Vagina (tissue), 2 donors: Measurements from ENCODE around the gene PDE8A.

ENCODE experiments used
- CTCF ChIP-seq, 3 experiments: fragments of 450-650 bp in 2 of 3; fragments of 200-600 bp in 1 of 3; sonication (generic) in 1 of 3; IDR thresholded peaks; one replicate each; pipeline ENCODE4 v1.5.1; 2017 to 2019; ENCODE audit warnings: antibody characterized with exemption in 3 of 3, mild to moderate bottlenecking in 2 of 3, moderate library complexity in 2 of 3
- POLR2A ChIP-seq, 2 donors: fragments of 450-650 bp; IDR thresholded peaks; one replicate each; pipeline ENCODE4 v1.6.1; 2017; ENCODE audit warnings: antibody characterized with exemption in 2 of 2, mild to moderate bottlenecking in 2 of 2, moderate library complexity in 2 of 2
- POLR2AphosphoS5 ChIP-seq, 2 donors: sonication (generic); formaldehyde crosslinking; IDR thresholded peaks; one replicate each; pipeline ENCODE4 v1.9.0; 2017; ENCODE audit warnings: antibody characterized with exemption in 2 of 2, mild to moderate bottlenecking in 2 of 2, low read depth in 1 of 2; ENCODE audit not compliant: insufficient read depth in 1 of 2

DNA sequence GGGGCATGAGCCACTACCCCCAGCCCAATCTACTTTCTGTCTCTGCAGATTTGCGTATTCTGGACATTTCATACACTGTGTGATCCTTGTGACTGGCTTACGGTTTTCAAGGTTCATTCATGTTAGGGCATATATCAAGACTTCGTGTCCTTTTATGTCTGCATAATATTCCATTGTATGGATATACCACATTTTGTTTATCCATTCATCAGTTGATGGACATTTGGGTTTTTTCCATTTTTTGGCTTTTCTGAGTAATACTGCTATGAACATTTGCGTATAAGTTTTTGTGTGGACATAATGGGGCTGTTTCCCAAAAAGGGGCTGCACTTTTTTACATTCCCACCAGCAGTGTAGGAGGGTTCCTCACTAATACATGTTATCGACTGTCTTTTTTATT, 106.6 kb downstream of the PDE8A start:
- TF ChIP-seq POLR2AphosphoS5 (IDR thresholded peaks at IDR 0.05; ENCODE audit: insufficient read depth in 1 of 2, low read depth in 1 of 2): no peak
- TF ChIP-seq CTCF (IDR thresholded peaks at IDR 0.05): no peak
- TF ChIP-seq POLR2A (IDR thresholded peaks at IDR 0.05): no peak
